NCI-H128 (cell line): ENCODE data around the gene ARHGAP18.

Experiments used
- DNase-seq: peaks from one replicate; lab custom pipeline; 2025; ENCODE audit not compliant: unreplicated experiment; lab: John Stamatoyannopoulos, UW

ARHGAP18 gene

GRCh38 chr6:129672341-129672682 lies 37.7 kb downstream of the ARHGAP18 start:
- DNase-seq = no peak

GRCh38 chr6:129671442-129672340 lies 38.3 kb downstream of the ARHGAP18 start:
- DNase-seq = no peak

- no peak for DNase-seq
Observed at GRCh38 chr6:129670634-129671033, 39.3 kb downstream of the ARHGAP18 start.

- DNase-seq = no peak
Observed at GRCh38 chr6:129667621-129668020, 42.4 kb downstream of the ARHGAP18 start.

GRCh38 chr6:129667034-129667433 lies 42.9 kb downstream of the ARHGAP18 start:
- DNase-seq = no peak

- no peak for DNase-seq
Observed at GRCh38 chr6:129665555-129665954, 44.4 kb downstream of the ARHGAP18 start.

GRCh38 chr6:129663531-129663930 lies 46.4 kb downstream of the ARHGAP18 start:
- DNase-seq = no peak

- DNase-seq = no peak
Observed at GRCh38 chr6:129662980-129663431, 47.0 kb downstream of the ARHGAP18 start.

- DNase-seq = no peak
Observed at GRCh38 chr6:129662406-129662766, 47.6 kb downstream of the ARHGAP18 start.

GRCh38 chr6:129661536-129662405 lies 48.2 kb downstream of the ARHGAP18 start:
- no peak for DNase-seq

GRCh38 chr6:129660346-129660676 lies 49.7 kb downstream of the ARHGAP18 start:
- no peak for DNase-seq

- no peak for DNase-seq
Observed at GRCh38 chr6:129659590-129660345, 50.2 kb downstream of the ARHGAP18 start.

- no peak for DNase-seq
Observed at GRCh38 chr6:129659167-129659566, 50.8 kb downstream of the ARHGAP18 start.

GRCh38 chr6:129657483-129657882 lies 52.5 kb downstream of the ARHGAP18 start:
- DNase-seq = no peak

- DNase-seq = no peak
Observed at GRCh38 chr6:129655334-129655733, 54.6 kb downstream of the ARHGAP18 start.

GRCh38 chr6:129653746-129654145 lies 56.2 kb downstream of the ARHGAP18 start:
- DNase-seq = no peak

- no peak for DNase-seq
Observed at GRCh38 chr6:129653229-129653628, 56.7 kb downstream of the ARHGAP18 start.

- DNase-seq = no peak
Observed at GRCh38 chr6:129651291-129651691, 58.7 kb downstream of the ARHGAP18 start.

- DNase-seq = no peak
Observed at GRCh38 chr6:129648819-129649491, 61.0 kb downstream of the ARHGAP18 start.

GRCh38 chr6:129647044-129647443 lies 62.9 kb downstream of the ARHGAP18 start:
- DNase-seq = no peak

GRCh38 chr6:129646642-129647041 lies 63.3 kb downstream of the ARHGAP18 start:
- no peak for DNase-seq
